ENCODE data around the gene GRM2.
"Not testable (repeated sequence)": the region's sequence is repeated elsewhere in the genome, so short reads cannot be mapped to it uniquely, and the experiment has no call there.

GRCh38 chr3:51742320-51742719, 35.5 kb downstream of the GRM2 start:
- TF ChIP-seq CTCF (IDR thresholded peaks at IDR 0.05); ZFX (IDR thresholded peaks at IDR 0.05; ENCODE audit: borderline replicate concordance): not testable (repeated sequence)

Data from 22Rv1 (cell line).